IMR-90 (cell line): ENCODE data around the gene USP12. TPM values are rescaled to one million over a fixed set of nuclear protein-coding genes. Genes with fewer than 3 reads are reported as not detected.

Experiments used
- ATAC-seq: fragments of 200-7000 bp; cut with Tn5 transposase; 2 replicates; pipeline ENCODE4 v1.9.1; 2020; ENCODE audit warnings: low read depth, mild to moderate bottlenecking, moderate library complexity
- BruUV-seq: library from RNA; stranded (reverse); fragments of 400-500 nt; replicated peaks from 2 replicates; lab custom pipeline; 2021; lab: Mats Ljungman, UMichigan
- CTCF ChIA-PET: fragments of 300-600 bp; formaldehyde crosslinking; extraction: SDS; loops from one replicate; lab custom pipeline; 2021; ENCODE audit warnings: antibody characterized with exemption; lab: Yijun Ruan, JAX
- POLR2A ChIA-PET: fragments of 300-600 bp; sonication (Branson Sonifier 250); formaldehyde crosslinking; loops from one replicate; lab custom pipeline; 2022; ENCODE audit warnings: antibody characterized with exemption; ENCODE audit not compliant: unreplicated experiment; lab: Charles Lee
- DNase-seq: peaks from one replicate; pipeline ENCODE4 v3.0.0; 2013
- H2AFZ ChIP-seq: replicated peaks from 2 replicates; pipeline ENCODE3; 2013; ENCODE audit warnings: low read length, mild to moderate bottlenecking; ENCODE audit not compliant: poor library complexity
- H2AK5ac ChIP-seq: 2 replicates; pipeline ENCODE4 v1.6.1; 2013; ENCODE audit warnings: low read depth, low read length, inconsistent platforms
- H2AK9ac ChIP-seq: replicated peaks from 2 replicates; pipeline ENCODE3; 2013; ENCODE audit warnings: mild to moderate bottlenecking, low read depth, low read length, moderate library complexity; ENCODE audit not compliant: poor library complexity
- H2BK120ac ChIP-seq: 2 replicates; pipeline ENCODE4 v1.6.1; 2013; ENCODE audit warnings: low read depth, low read length, inconsistent platforms
- H2BK15ac ChIP-seq: 3 replicates; pipeline ENCODE4 v1.6.1; 2013; ENCODE audit warnings: low read depth, low read length, inconsistent platforms
- H2BK20ac ChIP-seq: 2 replicates; pipeline ENCODE4 v1.6.1; 2013; ENCODE audit warnings: low read depth, mild to moderate bottlenecking, inconsistent platforms, low read length, moderate library complexity
- H2BK5ac ChIP-seq: 2 replicates; pipeline ENCODE4 v1.6.1; 2013; ENCODE audit warnings: mild to moderate bottlenecking, low read depth, low read length, inconsistent platforms; ENCODE audit not compliant: poor library complexity, severe bottlenecking
- H3K14ac ChIP-seq: replicated peaks from 2 replicates; pipeline ENCODE4 v1.6.1; 2013; ENCODE audit warnings: low read depth, low read length, inconsistent platforms
- H3K18ac ChIP-seq: 2 replicates; pipeline ENCODE4 v1.6.1; 2013; ENCODE audit warnings: low read depth, low read length, control low read depth
- H3K23ac ChIP-seq: 2 replicates; pipeline ENCODE4 v1.6.1; 2013; ENCODE audit warnings: low read depth, low read length, inconsistent platforms
- H3K27ac ChIP-seq: 2 replicates; pipeline ENCODE4 v1.5.1; 2013; ENCODE audit warnings: mild to moderate bottlenecking, control low read depth, low read length; ENCODE audit not compliant: insufficient read depth
- H3K27me3 ChIP-seq: 2 replicates; pipeline ENCODE4 v1.6.1; 2013; ENCODE audit warnings: low read length; ENCODE audit not compliant: control insufficient read depth, insufficient read depth
- H3K36me3 ChIP-seq: 2 replicates; pipeline ENCODE4 v1.6.1; 2013; ENCODE audit warnings: low read length, mixed read lengths; ENCODE audit not compliant: control insufficient read depth, insufficient read depth
- H3K4ac ChIP-seq: 2 replicates; pipeline ENCODE4 v1.6.1; 2013; ENCODE audit warnings: low read depth, low read length, inconsistent platforms
- H3K4me1 ChIP-seq: 2 replicates; pipeline ENCODE4 v1.6.1; 2013; ENCODE audit warnings: low read length, mixed read lengths; ENCODE audit not compliant: control insufficient read depth, insufficient read depth
- H3K4me2 ChIP-seq: 2 replicates; pipeline ENCODE4 v1.6.1; 2013; ENCODE audit warnings: low read depth, mild to moderate bottlenecking, control low read depth, low read length, moderate library complexity
- H3K4me3 ChIP-seq: 2 replicates; pipeline ENCODE4 v1.5.1; 2013; ENCODE audit warnings: low read depth, mild to moderate bottlenecking, control low read depth, low read length, moderate library complexity; ENCODE audit not compliant: insufficient read depth
- H3K56ac ChIP-seq: 2 replicates; pipeline ENCODE4 v1.6.1; 2013; ENCODE audit warnings: low read length, inconsistent platforms; ENCODE audit not compliant: insufficient read depth; ENCODE audit errors: extremely low read depth
- H3K79me1 ChIP-seq, 2 experiments: 2 replicates each; pipeline ENCODE4 v1.6.1; 2013; ENCODE audit warnings: low read length in 2 of 2, inconsistent platforms in 1 of 2, low read depth in 1 of 2
- H3K9ac ChIP-seq: 2 replicates; pipeline ENCODE4 v1.6.1; 2013; ENCODE audit warnings: low read depth, low read length, control low read depth
- H3K9me1 ChIP-seq: 2 replicates; pipeline ENCODE4 v1.6.1; 2013; ENCODE audit warnings: low read length, inconsistent platforms; ENCODE audit not compliant: insufficient read depth
- H3K9me3 ChIP-seq: 2 replicates; pipeline ENCODE4 v1.6.1; 2013; ENCODE audit warnings: low read length; ENCODE audit not compliant: control insufficient read depth, insufficient read depth
- H4K20me1 ChIP-seq: 2 replicates; pipeline ENCODE4 v1.6.1; 2013; ENCODE audit warnings: low read length, inconsistent platforms; ENCODE audit not compliant: insufficient read depth
- H4K5ac ChIP-seq: 2 replicates; pipeline ENCODE4 v1.6.1; 2013; ENCODE audit warnings: mild to moderate bottlenecking, low read depth, low read length, control low read depth
- H4K8ac ChIP-seq, 2 experiments: 2 replicates each; pipeline ENCODE4 v1.6.1; 2013; ENCODE audit warnings: low read depth in 2 of 2, low read length in 2 of 2, control low read depth in 1 of 2, inconsistent platforms in 1 of 2
- H4K91ac ChIP-seq: 2 replicates; pipeline ENCODE4 v1.6.1; 2013; ENCODE audit warnings: low read depth, low read length, inconsistent platforms; ENCODE audit not compliant: insufficient read depth
- CEBPB ChIP-seq: IDR thresholded peaks from 2 replicates; pipeline ENCODE4 v1.6.1; 2012; ENCODE audit warnings: low read depth, low read length, improper control_type of control experiment
- NFE2L2 ChIP-seq: fragments of 150-350 bp; IDR thresholded peaks from 2 replicates; pipeline ENCODE4 v1.6.1; 2016; ENCODE audit warnings: low read depth, mild to moderate bottlenecking, low read length
- WGBS, 2 experiments: methylation state at CpG; one replicate each; pipeline versions ENCODE4 v1.1.5 to v1.1.7; 2013; ENCODE audit warnings: missing lambda C conversion rate in 2 of 2; ENCODE audit not compliant: insufficient read length in 1 of 2; ENCODE audit errors: extremely low coverage in 2 of 2; 5-methylcytosine and 5-hydroxymethylcytosine counted together
- dilution Hi-C: fragments of 300-500 bp; cut with HindIII; formaldehyde crosslinking; loops from one replicate; pipeline ENCODE4 v1.14.3; 2018; ENCODE audit warnings: low sequenced_read_pairs; ENCODE audit not compliant: unreplicated experiment
- in situ Hi-C: fragments of 300-500 bp; cut with MboI; formaldehyde crosslinking; loops from 3 replicates; pipeline ENCODE4 v1.14.3; 2019; ENCODE audit warnings: low sequenced_read_pairs, inconsistent platforms, mixed read lengths
- intact Hi-C: fragments of 100-400 bp; cut with micrococcal nuclease; formaldehyde crosslinking; loops from 2 replicates; pipeline ENCODE4 v1.10.0; 2022
- polyA plus RNA-seq, 3 experiments: library from polyadenylated mRNA; depleted of rRNA; stranded (reverse); fragments of >200 nt; gene quantifications; 2 replicates each; pipeline ENCODE4 v1.2.3, GENCODE V29; 2012; ENCODE audit warnings: low replicate concordance in 1 of 3
- total RNA-seq: library from RNA; depleted of rRNA; stranded (reverse); fragments of >200 nt; gene quantifications from 2 replicates; pipeline ENCODE4 v1.2.3, GENCODE V29; 2012

The USP12 gene
- total and polyA plus RNA-seq, 2 of the 4 experiments (the other 2 are of a cell fraction) = 11.8 to 16.5 TPM

DNA sequence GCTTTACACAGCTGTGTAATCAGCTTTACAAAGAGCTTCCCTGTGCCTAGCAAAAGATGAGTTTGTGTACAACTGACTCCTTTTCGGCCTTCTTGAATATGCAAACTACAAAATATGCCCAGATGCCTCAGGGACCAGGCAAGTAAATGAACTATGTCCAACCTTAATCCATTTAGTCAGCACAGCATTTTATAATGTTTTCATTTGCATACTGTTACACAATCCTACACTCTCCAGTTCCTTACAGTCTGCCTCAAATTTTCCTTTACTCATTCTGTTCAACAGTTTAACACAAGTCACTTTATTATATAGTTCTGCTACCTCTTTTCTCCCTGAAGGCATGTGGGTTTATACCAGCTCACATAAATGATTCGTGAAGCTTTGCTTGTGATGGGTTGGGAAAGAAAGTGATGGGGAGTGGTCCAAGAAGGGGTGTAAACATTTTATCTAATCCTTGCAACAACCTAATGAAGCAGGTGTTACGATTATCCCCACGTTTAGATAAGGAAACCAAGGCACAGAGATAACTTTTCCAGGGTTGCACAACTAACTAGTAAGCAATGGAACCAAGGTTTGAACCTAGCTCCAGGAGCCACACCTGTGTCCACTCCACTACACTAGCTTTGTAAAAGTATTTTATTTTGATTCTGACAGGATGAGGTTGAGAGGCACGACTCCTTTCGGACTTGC is 3.3 kb upstream of the USP12 start:
- no peak overlapping the region for H3K9ac ChIP-seq
- dilution Hi-C loops = no loop called here
- no peaks in the 10 kb centered on the region for H3K4me1 ChIP-seq
- ChIA-PET POLR2A (no interaction called here), CTCF (no interaction called here)
- H2AK9ac ChIP-seq = no peak overlapping the region
- H3K4me3 ChIP-seq = no peak overlapping the region
- in situ Hi-C loops = loop anchor here (10.0 kb wide), 2 partner anchors 100 to 190 kb away; partner anchors contain the start of gene RASL11A
- no peak overlapping the region for H2BK5ac ChIP-seq
- DNase-seq = peak; percentile 48
- no TSS peak for BruUV-seq
- H4K5ac ChIP-seq = no peak overlapping the region
- H3K9me3 ChIP-seq = no peaks in the 10 kb centered on the region
- peak overlapping the region; percentile 34; the same call in 1 of the 2 replicates for H3K56ac ChIP-seq
- H3K27me3 ChIP-seq = no peaks in the 10 kb centered on the region
- no peak overlapping the region for H3K14ac ChIP-seq
- no peak overlapping the region for H2AFZ ChIP-seq
- H3K4me2 ChIP-seq = no peak overlapping the region
- no peak overlapping the region for H3K4ac ChIP-seq
- H2BK20ac ChIP-seq = no peak overlapping the region
- peaks cover 2% of the 10 kb centered on the region; the same call in 1 of the 2 replicates for H3K9me1 ChIP-seq
- H3K23ac ChIP-seq = no peak overlapping the region
- 75% methylated on average over 1 of the region's 6 CpGs; no CpG with 5 or more reads in 1 of the 2 experiments for WGBS, 2 experiments
- no peak overlapping the region for H2BK120ac ChIP-seq
- no peak overlapping the region for H2BK15ac ChIP-seq
- intact Hi-C loops = no loop called here
- H2AK5ac ChIP-seq = no peak overlapping the region; the same call in 1 of the 2 replicates
- H4K20me1 ChIP-seq = peaks cover 8% of the 10 kb centered on the region; the same call in 1 of the 2 replicates
- H3K36me3 ChIP-seq = no peaks in the 10 kb centered on the region
- no peak overlapping the region for H3K18ac ChIP-seq
- TF ChIP-seq NFE2L2 (no peak), CEBPB (peak; percentile 84)
- H4K91ac ChIP-seq = no peak overlapping the region
- peaks cover 0 to 8% of the 10 kb centered on the region in 2 experiments; a peak in 2 of 4 replicates for H3K79me1 ChIP-seq
- ATAC-seq = no peak
- H3K27ac ChIP-seq = no peak overlapping the region
- H4K8ac ChIP-seq = no peak overlapping the region
